PFSK-1 (cell line): ENCODE results near the gene NT5DC3.

Experiments
- FOXP2 ChIP-seq: optimal IDR thresholded peaks from 2 replicates; pipeline ENCODE3; 2011; ENCODE audit warnings: borderline replicate concordance, control low read depth, inconsistent platforms; ENCODE audit not compliant: insufficient read depth; ENCODE audit errors: extremely low read length, extremely low read depth
- POLR2AphosphoS5 ChIP-seq: IDR thresholded peaks from 2 replicates; pipeline ENCODE4 v1.6.1; 2012; ENCODE audit warnings: low read depth, mild to moderate bottlenecking, control low read depth, low read length, moderate library complexity
- SIN3A ChIP-seq: IDR thresholded peaks from 2 replicates; pipeline ENCODE4 v1.6.1; 2012; ENCODE audit warnings: mild to moderate bottlenecking, low read length, moderate library complexity, borderline replicate concordance; ENCODE audit not compliant: insufficient read depth

DNA sequence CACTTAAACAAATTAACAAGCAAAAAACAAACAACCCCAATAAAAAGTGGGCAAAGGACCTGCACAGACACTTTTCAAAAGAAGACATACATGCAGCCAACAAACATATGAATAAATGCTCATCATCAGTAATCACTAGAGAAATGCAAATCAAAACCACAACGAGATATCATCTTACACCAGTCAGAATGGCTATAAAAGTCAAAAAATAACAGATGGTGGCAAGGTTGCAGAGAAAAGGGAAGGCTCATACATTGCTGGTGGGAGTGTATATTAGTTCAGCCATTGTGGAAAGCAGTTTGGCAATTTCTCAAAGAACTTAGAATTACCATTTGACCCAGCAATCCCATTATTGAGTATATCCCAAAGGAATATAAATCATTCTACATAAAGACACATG, 34.6 kb upstream of the NT5DC3 start:
- TF ChIP-seq SIN3A (no peak), POLR2AphosphoS5 (no peak), FOXP2 (no peak)
